ENCODE data around the gene HDDC3. TPM values are rescaled to one million over a fixed set of nuclear protein-coding genes. Genes with fewer than 3 reads are reported as not detected.
A peak's percentile ranks its signal among the peaks of the same experiment; 100 is the strongest.

HDDC3 gene
- total and polyA plus RNA-seq, 9 of the 15 experiments (the other 6 are each of a cell fraction or from before 2014, with no cell fraction given): 14.9 to 55.8 (median 36.9) TPM

GRCh38 chr15:90902040-90902839 is 30.1 kb downstream of the HDDC3 start (continued):
- TF ChIP-seq PHF8 (IDR thresholded peaks at IDR 0.05; ENCODE audit: borderline replicate concordance, low read length): peak; percentile 63; the same call in 1 of the 2 replicates
- no peak for TF ChIP-seq ZNF121 (CRISPR knock-in tag; conservative IDR thresholded peaks at IDR 0.05)
- TF ChIP-seq MCM5 (IDR thresholded peaks at IDR 0.05; ENCODE audit: low read depth): no peak
- peak; percentile 81 for TF ChIP-seq POLR2G (IDR thresholded peaks at IDR 0.05; ENCODE audit: low read depth, low read length)
- no peak for TF ChIP-seq ATF4 (CRISPR knock-in tag; IDR thresholded peaks at IDR 0.05)
- TF ChIP-seq ZBTB26 (CRISPR knock-in tag; IDR thresholded peaks at IDR 0.05): no peak
- TF ChIP-seq HMG20A (CRISPR knock-in tag; conservative IDR thresholded peaks at IDR 0.05): no peak
- no peak for TF ChIP-seq NONO (IDR thresholded peaks at IDR 0.05; ENCODE audit: low read depth in 2 of 2, low read length in 1 of 2)
- no peak for TF ChIP-seq ZFP30 (CRISPR knock-in tag; IDR thresholded peaks at IDR 0.05; ENCODE audit: borderline replicate concordance)
- no peak for TF ChIP-seq RFX5 (IDR thresholded peaks at IDR 0.05; ENCODE audit: low read depth, low read length)
- TF ChIP-seq ZNF830 (CRISPR knock-in tag; IDR thresholded peaks at IDR 0.05): no peak
- TF ChIP-seq E2F1 (CRISPR knock-in tag; IDR thresholded peaks at IDR 0.05): no peak
- no peak for TF ChIP-seq NBN (IDR thresholded peaks at IDR 0.05; ENCODE audit: low read depth)
- no peak for TF ChIP-seq ERF (CRISPR knock-in tag; IDR thresholded peaks at IDR 0.05)
- no peak for TF ChIP-seq ZNF280B (CRISPR knock-in tag; IDR thresholded peaks at IDR 0.05)
- TF ChIP-seq U2AF2 (optimal IDR thresholded peaks at IDR 0.05; ENCODE audit: low read depth, low read length): no peak
- no peak for TF ChIP-seq MECOM (CRISPR knock-in tag; IDR thresholded peaks at IDR 0.05)
- 0 out of 2 replicates have a peak, but pooled peaks have one; percentile 33 for TF ChIP-seq ZNF253 (CRISPR knock-in tag; conservative IDR thresholded peaks at IDR 0.05)
- 0 out of 2 replicates have a peak, but pooled peaks have one; percentile 76 for TF ChIP-seq PREB (CRISPR knock-in tag; IDR thresholded peaks at IDR 0.05)
- peak; percentile 60 for TF ChIP-seq KDM5B (IDR thresholded peaks at IDR 0.05; ENCODE audit: insufficient replicate concordance, low read depth, low read length)
- no peak for TF ChIP-seq NCOA2 (IDR thresholded peaks at IDR 0.05; ENCODE audit: partially characterized antibody in 2 of 2)
- peak; percentile 12; the same call in 1 of the 2 replicates for TF ChIP-seq HDAC2 (IDR thresholded peaks at IDR 0.05)
- TF ChIP-seq TEAD2 (tag; IDR thresholded peaks at IDR 0.05): no peak
